Stimulated activated CD4-positive, alpha-beta T cell treated with anti-CD3 and anti-CD28 coated beads, Interleukin-15, amount 100 ng/mL, for 48 hours (primary cell): ENCODE data around the gene CPD.
A peak's percentile ranks its signal among the peaks of the same experiment; 100 is the strongest.

Experiments used
- DNase-seq, 2 donors: peaks; one replicate each; pipeline ENCODE4 v3.0.0-alpha.2; 2020; ENCODE audit warnings: low read depth in 2 of 2

Gene CPD

DNA sequence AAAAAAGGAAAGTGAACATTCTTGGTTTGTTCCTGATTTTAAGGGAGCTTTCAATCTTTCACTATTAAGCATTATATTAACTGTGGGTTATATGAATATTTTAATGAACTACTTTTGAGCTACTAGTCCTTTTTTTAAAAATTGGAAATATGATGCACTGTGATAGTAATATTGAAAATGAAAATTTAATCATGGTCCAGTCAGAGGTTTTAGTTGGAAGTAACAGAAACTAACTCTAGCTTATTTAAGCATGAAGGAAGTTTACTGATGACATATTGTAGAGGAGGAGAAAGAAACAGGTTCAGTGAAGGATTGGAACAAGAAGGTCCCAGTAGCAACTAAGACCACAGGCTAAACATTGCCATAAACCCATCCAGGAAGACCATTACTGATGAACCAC, 24.0 kb upstream of the CPD start:
- DNase-seq, result no peak

DNA sequence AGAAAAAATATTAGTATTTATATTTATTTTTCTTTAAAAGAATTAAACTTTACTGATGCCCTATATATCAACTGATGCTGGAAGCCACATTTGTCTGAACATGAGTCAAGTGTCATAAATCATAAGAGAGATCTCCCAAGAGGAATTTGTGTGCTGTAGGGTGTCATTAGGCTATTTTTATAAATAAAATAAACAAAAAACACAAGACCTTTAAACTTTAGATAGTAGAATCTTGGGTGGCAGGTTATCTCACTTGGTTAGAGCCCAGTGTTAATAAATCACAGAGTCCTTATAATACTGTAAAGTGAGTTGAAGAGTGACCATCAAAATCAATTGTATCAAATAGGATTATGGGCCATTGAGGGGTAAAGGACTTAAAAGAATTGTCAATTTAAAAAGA, 21.3 kb upstream of the CPD start:
- no peak for DNase-seq

GRCh38 chr17:30358055-30358760, 20.5 kb upstream of the CPD start:
- DNase-seq, result no peak

GRCh38 chr17:30360086-30360808, 18.5 kb upstream of the CPD start:
- DNase-seq, result no peak

DNA sequence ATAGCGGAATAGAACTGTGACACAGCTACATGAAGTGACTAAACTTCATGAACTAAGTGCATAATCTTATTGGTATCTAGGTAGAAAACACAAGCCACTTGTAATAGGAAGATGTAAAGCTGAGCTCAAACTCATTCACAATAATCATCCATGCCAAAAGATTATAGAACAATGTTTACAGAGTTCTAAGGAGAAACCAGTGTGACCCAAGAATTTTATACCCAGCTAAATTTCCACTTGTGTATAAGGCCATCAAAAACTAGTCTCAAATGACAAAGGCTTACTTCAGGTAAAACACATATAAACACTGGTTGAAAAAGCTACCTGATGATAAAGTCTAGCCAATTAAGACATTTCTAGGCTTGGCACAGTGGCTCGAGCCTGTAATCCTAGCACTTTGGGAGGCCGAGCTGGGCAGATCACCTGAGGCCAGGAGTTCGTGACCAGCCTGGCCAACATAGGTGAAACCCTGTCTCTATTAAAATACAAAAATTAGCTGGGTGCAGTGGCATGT, 16.9 kb upstream of the CPD start:
- DNase-seq, result no peak

GRCh38 chr17:30363715-30364202, 15.0 kb upstream of the CPD start:
- peak; percentile 81 to 88 for DNase-seq

DNA sequence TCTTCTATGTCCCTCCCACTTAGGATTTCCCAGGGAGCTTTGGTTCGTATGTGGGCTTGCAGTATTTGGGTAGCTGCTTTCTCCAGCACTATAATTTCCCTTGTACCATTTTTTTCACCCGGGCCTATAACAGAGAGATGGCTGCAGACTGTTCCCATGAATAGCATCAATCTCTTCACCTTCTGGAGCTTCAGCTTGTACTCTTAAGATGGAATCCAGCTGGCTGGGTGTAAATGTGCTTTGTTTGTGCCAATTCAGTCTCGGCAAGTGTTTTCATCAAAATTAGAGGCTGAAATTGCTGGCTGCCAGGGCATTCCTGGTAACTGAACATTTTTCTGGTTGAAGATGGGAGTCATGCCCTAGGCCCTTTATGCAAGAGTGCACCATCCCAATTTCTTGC, 12.2 kb upstream of the CPD start:
- DNase-seq, result no peak

DNA sequence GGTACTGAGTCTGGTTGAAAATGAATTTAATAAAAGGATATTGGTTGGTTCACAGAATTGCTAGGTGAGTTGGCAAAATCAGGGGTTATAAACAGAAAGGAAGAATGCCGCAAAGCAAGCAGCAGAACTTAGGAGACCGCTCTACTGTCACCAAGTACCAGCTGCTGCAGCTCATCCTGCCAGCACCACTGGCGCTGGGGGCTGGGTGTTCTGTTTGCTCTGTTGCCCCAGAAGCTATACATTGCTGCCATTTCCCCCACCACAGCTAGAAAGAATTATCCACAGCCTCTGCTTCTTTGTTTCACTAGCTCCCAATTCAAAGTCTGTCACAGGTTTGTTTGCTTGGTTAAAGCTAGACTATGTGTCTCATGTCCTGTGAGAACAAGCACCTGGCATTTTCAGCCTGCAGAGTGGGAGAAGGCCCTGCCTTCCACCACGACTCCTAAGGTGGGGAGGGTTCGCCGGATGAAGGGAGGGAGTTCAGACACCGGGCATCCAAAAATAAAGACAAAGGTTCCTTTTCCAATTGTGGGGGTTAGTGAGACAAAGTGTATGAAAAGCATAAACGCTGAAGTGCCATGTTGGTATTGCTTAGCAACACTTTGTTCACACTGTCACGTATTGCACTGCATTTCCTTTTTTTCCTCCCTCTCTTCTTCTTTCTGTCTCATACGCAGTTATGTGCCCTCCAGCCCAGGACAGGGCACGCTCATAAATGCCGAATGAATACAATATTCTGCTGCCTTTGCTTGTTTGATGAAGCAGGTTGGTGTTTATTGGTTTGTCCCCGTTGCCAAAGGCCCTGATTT, 9.6 kb upstream of the CPD start:
- DNase-seq, result no peak

GRCh38 chr17:30369995-30370394, 8.7 kb upstream of the CPD start:
- DNase-seq, result no peak

DNA sequence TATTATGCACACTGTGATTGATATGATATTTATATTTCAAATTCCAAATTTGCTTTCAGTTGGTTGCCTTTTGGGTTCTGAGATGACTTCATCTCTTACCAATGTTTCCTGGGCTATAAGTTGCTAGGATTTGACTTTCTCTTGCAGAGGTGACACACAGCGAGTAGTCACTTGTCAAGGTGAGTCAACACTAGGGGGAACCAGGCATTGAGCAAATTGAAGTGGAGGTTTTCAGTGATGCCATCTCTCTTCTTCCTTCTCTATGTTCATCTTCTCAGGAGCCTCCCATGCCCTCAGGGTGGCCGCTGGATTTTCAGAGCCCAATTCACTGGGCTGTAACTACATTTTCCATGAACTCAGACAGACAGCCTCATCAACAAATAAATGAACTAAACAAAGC, 6.0 kb upstream of the CPD start:
- peak; percentile 30 to 32 for DNase-seq

GRCh38 chr17:30375661-30376060, 3.1 kb upstream of the CPD start:
- no peak for DNase-seq

- peak; percentile 46 to 58 for DNase-seq
Observed at GRCh38 chr17:30376621-30377452, 1.9 kb upstream of the CPD start.

GRCh38 chr17:30377574-30378240, 1.0 kb upstream of the CPD start:
- DNase-seq, result no peak

DNA sequence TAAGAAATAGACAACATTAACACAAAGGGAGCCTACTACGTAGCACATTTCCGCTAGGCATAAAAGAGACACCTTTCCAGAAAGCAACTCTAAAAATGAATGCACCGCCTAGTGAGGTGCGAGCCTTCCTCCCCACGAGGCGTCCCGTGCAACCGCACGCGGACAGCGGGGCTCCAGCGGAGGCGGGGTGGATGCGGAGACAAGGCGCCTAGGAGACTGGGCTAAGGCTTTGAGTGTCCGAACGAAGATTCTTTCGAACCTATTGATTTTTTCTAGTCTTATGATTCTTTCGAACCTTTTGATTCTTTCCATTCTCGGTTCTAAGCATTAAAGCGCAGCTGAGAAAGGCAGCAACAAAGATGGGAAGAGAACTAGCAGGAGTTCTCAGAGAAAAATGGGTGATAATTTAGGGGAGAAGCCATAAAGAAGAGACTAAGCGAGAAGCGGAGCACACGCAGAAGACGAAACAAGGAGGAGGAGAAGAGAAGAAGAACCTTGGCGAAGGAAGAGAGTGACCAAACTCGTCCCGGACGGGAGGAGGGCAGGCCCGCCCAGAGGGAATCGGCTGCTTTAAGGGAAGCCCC, 394 bp upstream of the CPD start:
- peak; percentile 25 to 49 for DNase-seq

GRCh38 chr17:30379303-30379902, 676 bp downstream of the CPD start:
- DNase-seq, result no peak

DNA sequence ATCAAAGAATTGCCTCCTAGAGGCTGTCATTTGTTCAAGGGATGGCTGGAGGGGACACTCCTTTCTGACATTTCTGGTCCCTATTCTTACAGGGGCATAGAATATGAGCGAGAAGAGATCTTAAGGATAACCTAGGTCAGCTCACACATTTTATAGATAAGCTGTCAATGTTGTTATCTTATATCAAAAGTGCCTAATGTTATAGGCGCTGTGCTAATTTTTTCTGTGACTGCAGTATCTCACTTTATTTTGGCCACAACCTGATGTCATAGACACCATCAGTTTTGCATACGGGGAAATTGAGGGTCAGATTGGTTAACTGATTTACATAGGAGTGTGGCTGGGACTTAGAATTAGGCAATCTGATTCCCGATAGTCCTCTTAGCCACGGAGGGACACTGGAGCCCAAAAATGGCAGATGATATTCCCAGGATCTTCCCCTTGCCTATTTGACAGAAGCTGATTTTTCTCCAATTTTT, 1.2 kb downstream of the CPD start:
- no peak for DNase-seq

DNA sequence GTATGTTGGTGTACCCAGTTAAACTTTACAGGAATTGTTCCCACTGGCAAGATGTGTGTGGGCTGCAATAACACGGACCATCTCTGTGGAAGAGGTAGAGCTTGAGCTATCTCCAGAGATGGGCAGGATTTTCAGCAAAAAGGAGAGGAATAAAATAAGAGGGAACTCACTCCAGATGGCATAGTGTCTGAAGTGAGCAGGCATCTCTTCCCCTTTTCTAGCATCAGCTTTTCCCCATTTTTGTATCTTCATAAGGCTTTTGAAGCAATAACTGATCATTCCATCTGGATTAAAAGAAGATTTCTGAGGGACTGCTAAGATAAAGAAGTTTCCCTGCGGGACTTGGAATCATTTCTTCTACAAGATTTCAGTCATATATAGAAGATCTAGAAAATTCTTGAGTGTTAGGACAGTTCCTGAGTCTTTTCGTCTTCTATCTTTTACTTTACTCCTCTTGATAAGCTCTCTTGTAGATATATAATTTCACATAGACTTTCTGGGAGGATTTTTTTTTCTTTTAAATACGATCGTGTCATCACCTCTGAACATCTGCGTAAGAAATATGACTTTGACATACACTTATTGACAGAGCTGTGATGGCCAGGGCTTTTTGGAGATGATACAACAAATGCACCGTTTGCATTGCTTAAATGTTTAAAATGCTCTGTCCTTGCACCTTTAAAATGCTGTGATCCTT, 2.1 kb downstream of the CPD start:
- no peak for DNase-seq

- DNase-seq, result no peak
Observed at GRCh38 chr17:30381340-30381659, 2.6 kb downstream of the CPD start.

- no peak for DNase-seq
Observed at GRCh38 chr17:30382345-30382744, 3.6 kb downstream of the CPD start.
